ENCODE results near the gene FBXO39.

The FBXO39 gene

DNA sequence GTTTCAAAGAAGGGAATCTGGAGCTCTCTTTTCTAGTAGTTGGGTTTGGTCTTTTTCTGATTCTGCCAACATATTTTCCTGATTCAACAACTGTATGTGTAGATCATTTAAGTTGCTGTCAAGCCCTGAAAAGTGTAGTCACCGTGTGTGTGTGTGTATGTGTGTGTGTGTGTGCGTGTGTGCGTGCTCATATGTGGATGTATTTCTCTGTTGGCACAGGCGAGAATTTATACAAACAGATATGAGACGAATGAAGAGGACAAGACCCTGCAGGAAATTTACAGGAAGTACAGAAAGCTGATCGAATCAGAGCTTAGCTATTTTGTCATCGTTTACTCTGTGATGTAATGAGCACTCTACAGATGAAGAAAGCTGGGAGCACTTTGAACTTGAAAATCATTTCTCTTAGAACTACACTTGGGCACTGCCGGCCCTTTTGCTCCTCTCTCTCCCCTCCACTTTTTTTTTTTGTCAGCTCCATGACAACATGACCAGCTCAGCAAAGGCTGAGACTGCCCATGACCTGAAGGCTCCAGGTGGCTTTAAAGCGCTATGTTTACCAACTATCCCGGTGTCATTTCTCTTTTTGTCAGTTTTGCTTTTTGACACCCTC lies 11.2 kb downstream of the FBXO39 start:
- Histone ChIP-seq H3K27me3 (ENCODE audit: control insufficient read depth, insufficient read depth, low read length, poor library complexity, severe bottlenecking) (peaks cover 7% of the 10 kb centered on the region), H3K9me3 (ENCODE audit: control insufficient read depth, low read length) (no peaks in the 10 kb centered on the region), H3K27ac (ENCODE audit: insufficient read depth, low read depth, low read length, poor library complexity, severe bottlenecking) (no peak overlapping the region), H3K4me3 (ENCODE audit: insufficient read depth, low read depth, low read length) (no peak overlapping the region), H3K36me3 (ENCODE audit: control insufficient read depth, insufficient read depth, low read length) (no peaks in the 10 kb centered on the region), H3K4me1 (ENCODE audit: control insufficient read depth, insufficient read depth, low read length) (no peaks in the 10 kb centered on the region)
- WGBS, 2 experiments = 71 to 72% methylated on average over 10 of the region's 10 CpGs

DNA sequence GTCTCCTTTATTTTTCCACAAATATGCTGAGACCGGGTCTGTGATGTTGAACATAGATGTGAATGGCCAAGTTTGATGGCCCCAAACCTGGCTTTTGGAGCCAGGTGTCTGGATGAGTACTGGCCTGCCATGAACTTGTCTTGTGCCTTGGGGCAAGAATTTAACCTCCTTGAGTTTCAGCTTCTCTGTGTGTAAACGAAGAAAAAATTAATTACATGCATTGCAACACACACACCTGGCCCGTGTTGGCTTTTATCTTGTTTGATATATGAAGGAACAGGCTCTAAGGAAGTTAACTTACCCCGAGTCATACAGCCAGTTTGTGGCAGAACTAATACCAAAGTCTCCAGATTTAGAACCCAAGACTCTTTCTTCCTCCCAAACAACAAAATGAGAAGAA lies 13.1 kb downstream of the FBXO39 start:
- no peak overlapping the region for H3K27ac ChIP-seq (ENCODE audit: insufficient read depth, low read depth, low read length, poor library complexity, severe bottlenecking)
- no peaks in the 10 kb centered on the region for H3K4me1 ChIP-seq (ENCODE audit: control insufficient read depth, insufficient read depth, low read length)
- H3K27me3 ChIP-seq (ENCODE audit: control insufficient read depth, insufficient read depth, low read length, poor library complexity, severe bottlenecking) = peaks cover 4% of the 10 kb centered on the region
- no peaks in the 10 kb centered on the region for H3K36me3 ChIP-seq (ENCODE audit: control insufficient read depth, insufficient read depth, low read length)
- WGBS, 2 experiments = 88 to 92% methylated on average over 2 to 4 of the region's 4 CpGs
- H3K4me3 ChIP-seq (ENCODE audit: insufficient read depth, low read depth, low read length) = no peak overlapping the region
- no peaks in the 10 kb centered on the region for H3K9me3 ChIP-seq (ENCODE audit: control insufficient read depth, low read length)

DNA sequence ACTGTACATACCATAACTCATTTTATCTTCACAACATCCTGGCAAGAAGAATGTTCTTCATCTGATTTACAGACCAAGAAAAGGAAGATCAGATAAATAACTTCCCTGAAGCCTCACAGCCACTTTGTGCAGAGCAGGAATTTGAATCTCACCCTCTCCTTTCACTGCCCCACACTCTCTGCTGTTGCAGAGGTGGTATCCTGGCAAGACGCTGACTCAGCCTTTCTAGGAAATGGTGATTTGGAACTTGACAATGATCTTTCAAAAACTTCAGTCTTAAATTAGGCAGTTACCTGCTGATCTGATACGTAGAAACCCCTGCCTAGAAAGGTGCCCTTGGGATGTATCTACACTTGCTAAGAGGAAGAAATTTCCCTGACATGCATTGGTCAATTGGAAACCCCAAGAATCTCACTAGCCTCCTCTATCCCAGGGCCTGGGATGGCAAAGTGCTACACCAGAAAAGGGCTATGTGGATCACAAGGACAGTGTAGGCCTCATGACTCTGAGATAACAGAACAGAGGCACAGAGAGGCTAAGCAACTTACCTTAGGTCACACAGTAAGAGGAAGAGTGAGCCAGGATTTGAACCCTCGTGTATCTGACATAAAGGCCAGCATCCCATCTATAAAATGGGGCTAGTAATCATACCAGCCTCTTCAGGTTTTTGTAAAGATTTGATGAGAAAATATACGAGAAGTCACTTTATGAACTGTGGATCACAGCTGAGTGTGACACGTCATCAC lies 17.9 kb downstream of the FBXO39 start:
- no peak overlapping the region for H3K4me3 ChIP-seq (ENCODE audit: insufficient read depth, low read depth, low read length)
- no peaks in the 10 kb centered on the region for H3K4me1 ChIP-seq (ENCODE audit: control insufficient read depth, insufficient read depth, low read length)
- H3K27ac ChIP-seq (ENCODE audit: insufficient read depth, low read depth, low read length, poor library complexity, severe bottlenecking) = no peak overlapping the region
- WGBS, 2 experiments = 84% methylated on average over 5 of the region's 5 CpGs
- peaks cover 3% of the 10 kb centered on the region for H3K27me3 ChIP-seq (ENCODE audit: control insufficient read depth, insufficient read depth, low read length, poor library complexity, severe bottlenecking)
- H3K9me3 ChIP-seq (ENCODE audit: control insufficient read depth, low read length) = no peaks in the 10 kb centered on the region
- no peaks in the 10 kb centered on the region for H3K36me3 ChIP-seq (ENCODE audit: control insufficient read depth, insufficient read depth, low read length)

DNA sequence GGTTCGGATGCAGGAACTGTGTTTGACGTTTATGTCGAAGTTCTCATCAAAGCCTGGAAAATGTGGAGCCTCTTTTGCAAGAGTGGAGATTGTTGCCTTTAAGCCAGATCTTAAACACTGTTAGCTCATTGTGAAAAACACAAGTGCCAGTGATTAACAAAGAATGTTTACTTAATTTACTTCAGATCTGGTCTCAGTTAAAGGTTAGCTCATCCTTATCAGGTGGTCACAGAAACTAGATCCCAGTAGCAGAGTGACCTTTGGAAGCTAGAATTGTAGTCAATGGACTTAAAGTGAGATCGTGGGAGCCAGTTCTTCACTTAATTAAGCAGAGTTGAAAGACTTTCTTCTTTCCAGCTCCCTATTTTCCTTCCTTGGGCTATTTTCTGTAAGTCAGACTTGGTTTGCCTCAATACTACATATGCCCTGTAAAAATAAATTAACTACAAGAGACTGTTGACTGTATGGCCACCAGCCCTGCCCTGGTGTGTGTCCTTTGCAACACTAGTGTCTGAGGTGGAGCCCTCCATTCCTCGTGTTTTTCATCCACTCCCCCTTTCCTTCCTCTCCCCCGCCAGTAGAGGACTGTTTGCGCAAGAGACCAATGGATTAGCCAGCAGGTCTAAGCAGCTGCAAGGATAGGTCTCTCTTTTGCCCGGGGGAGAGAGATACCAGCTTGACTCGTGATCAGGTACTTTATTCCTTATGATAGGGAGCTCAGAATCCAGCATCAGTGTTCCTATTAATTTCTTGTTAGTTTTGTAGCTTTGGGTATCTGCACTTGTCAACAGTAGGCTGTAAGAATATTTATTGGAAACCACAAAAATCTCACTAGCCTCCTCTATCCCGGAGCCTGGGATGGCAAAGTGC lies 20.2 kb downstream of the FBXO39 start:
- no peaks in the 10 kb centered on the region for H3K36me3 ChIP-seq (ENCODE audit: control insufficient read depth, insufficient read depth, low read length)
- H3K27me3 ChIP-seq (ENCODE audit: control insufficient read depth, insufficient read depth, low read length, poor library complexity, severe bottlenecking) = peaks cover 3% of the 10 kb centered on the region
- H3K27ac ChIP-seq (ENCODE audit: insufficient read depth, low read depth, low read length, poor library complexity, severe bottlenecking) = no peak overlapping the region
- 82 to 84% methylated on average over 9 to 10 of the region's 10 CpGs for WGBS, 2 experiments
- no peak overlapping the region for H3K4me3 ChIP-seq (ENCODE audit: insufficient read depth, low read depth, low read length)
- H3K4me1 ChIP-seq (ENCODE audit: control insufficient read depth, insufficient read depth, low read length) = no peaks in the 10 kb centered on the region
- no peaks in the 10 kb centered on the region for H3K9me3 ChIP-seq (ENCODE audit: control insufficient read depth, low read length)

DNA sequence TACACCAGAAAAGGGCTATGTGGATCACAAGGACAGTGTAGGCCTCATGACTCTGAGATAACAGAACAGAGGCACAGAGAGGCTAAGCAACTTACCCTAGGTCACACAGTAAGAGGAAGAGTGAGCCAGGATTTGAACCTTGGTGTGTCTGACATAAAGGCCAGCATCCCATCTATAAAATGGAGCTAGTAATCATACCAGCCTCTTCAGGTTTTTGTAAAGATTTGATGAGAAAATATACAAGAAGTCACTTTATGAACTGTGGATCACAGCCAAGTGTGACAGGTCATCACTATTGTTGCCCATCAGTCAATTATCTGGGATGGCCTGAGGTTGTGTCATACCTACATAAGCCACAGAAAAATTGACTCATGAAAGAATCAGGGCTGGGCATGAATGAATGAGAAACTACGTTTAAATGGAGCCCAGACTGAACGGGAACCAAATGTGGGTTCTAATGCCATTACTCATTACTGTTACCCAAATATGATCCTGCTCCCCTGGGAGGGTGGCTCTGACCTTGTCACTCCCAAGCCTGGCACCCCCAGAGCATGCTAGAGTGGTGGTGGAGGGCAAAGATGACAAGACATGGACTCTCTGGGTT lies 21.0 kb downstream of the FBXO39 start:
- no peaks in the 10 kb centered on the region for H3K9me3 ChIP-seq (ENCODE audit: control insufficient read depth, low read length)
- no peak overlapping the region for H3K4me3 ChIP-seq (ENCODE audit: insufficient read depth, low read depth, low read length)
- no peaks in the 10 kb centered on the region for H3K27me3 ChIP-seq (ENCODE audit: control insufficient read depth, insufficient read depth, low read length, poor library complexity, severe bottlenecking)
- H3K4me1 ChIP-seq (ENCODE audit: control insufficient read depth, insufficient read depth, low read length) = no peaks in the 10 kb centered on the region
- no peak overlapping the region for H3K27ac ChIP-seq (ENCODE audit: insufficient read depth, low read depth, low read length, poor library complexity, severe bottlenecking)
- no peaks in the 10 kb centered on the region for H3K36me3 ChIP-seq (ENCODE audit: control insufficient read depth, insufficient read depth, low read length)
- WGBS, 2 experiments = 94 to 96% methylated on average over 2 of the region's 2 CpGs

DNA sequence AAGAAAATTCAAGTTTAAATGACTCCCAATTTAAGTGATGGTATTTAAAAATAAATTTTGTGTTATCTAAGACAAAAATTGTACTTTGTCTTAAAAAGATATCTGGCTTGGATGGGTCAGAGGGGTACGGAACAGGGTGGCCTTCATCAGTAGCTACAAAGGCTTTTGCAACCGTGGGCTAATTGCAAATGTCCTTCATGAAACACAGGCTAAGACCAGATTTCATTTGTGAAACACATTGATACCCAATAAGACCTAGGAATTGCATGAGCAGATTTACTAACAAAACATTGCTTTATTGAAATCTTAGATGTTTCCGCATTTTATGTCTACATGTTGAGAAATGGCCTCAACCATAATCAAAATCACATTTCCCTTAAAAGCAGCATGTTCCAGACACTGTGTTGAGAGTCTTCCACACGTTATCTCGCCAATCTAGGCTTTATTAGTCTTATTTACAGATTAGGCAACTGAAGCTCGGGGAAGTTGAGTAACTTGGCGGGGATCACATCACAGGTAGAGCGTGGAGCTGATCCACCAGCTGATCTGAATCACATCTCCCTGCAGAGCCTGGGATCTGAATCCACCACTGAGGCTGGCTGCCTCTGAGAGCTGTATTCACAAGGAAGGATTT lies 21.8 kb downstream of the FBXO39 start:
- Histone ChIP-seq H3K4me1 (ENCODE audit: control insufficient read depth, insufficient read depth, low read length) (no peaks in the 10 kb centered on the region), H3K36me3 (ENCODE audit: control insufficient read depth, insufficient read depth, low read length) (no peaks in the 10 kb centered on the region), H3K4me3 (ENCODE audit: insufficient read depth, low read depth, low read length) (no peak overlapping the region), H3K27ac (ENCODE audit: insufficient read depth, low read depth, low read length, poor library complexity, severe bottlenecking) (no peak overlapping the region), H3K9me3 (ENCODE audit: control insufficient read depth, low read length) (no peaks in the 10 kb centered on the region), H3K27me3 (ENCODE audit: control insufficient read depth, insufficient read depth, low read length, poor library complexity, severe bottlenecking) (no peaks in the 10 kb centered on the region)
- WGBS, 2 experiments = 94 to 95% methylated on average over 8 of the region's 8 CpGs

DNA sequence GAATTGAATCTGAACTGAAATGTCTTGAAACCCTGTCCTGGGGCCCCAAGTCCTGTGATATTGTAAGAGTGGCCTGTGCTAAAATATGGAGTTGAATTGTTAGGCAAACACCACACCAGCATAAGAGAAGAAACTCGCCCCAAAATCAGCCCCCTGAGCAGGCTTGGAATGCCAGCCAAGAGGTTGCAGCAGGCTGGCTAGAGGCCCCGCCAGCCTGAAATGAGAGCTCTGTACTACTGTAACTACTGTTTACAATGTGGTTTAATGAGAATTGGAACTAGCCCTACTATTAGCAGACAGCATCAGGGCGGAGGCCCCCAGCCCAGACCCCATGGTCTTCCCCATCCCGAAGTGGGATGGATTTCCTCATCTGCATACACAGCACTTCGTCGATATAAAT lies 23.7 kb downstream of the FBXO39 start:
- H3K27me3 ChIP-seq (ENCODE audit: control insufficient read depth, insufficient read depth, low read length, poor library complexity, severe bottlenecking) = no peaks in the 10 kb centered on the region
- H3K4me1 ChIP-seq (ENCODE audit: control insufficient read depth, insufficient read depth, low read length) = no peaks in the 10 kb centered on the region
- WGBS, 2 experiments = 78 to 79% methylated on average over 6 of the region's 6 CpGs
- H3K9me3 ChIP-seq (ENCODE audit: control insufficient read depth, low read length) = no peaks in the 10 kb centered on the region
- no peak overlapping the region for H3K27ac ChIP-seq (ENCODE audit: insufficient read depth, low read depth, low read length, poor library complexity, severe bottlenecking)
- H3K4me3 ChIP-seq (ENCODE audit: insufficient read depth, low read depth, low read length) = no peak overlapping the region
- no peaks in the 10 kb centered on the region for H3K36me3 ChIP-seq (ENCODE audit: control insufficient read depth, insufficient read depth, low read length)

DNA sequence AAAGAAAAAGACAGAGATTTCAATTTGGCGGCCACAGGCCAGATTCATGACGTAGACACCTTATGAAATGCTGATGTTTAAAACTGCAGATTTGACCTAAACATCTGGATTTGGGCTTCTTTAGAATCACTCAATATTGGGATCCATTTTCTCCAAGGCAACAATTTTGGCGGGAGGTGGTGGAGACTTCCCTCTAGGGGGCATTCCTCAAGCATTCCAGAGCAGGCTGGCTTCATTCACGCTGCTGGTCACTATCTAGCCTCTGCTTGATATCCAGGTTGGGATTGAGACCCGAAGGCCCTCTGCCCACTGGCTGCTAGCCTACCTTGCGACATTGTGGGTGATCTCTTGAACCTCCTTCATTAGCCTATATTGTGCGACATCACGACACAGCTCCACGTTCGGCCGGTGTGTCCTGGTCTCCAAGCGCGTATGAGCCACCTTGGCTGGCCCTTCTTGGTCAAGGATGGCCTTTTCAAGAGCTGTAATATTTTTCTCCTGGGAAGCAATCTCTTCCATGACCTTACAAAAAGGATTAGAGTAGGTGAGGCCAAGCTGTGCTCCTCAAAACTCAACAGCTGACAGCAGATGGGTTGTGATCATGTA lies 24.5 kb downstream of the FBXO39 start:
- no peaks in the 10 kb centered on the region for H3K36me3 ChIP-seq (ENCODE audit: control insufficient read depth, insufficient read depth, low read length)
- H3K4me1 ChIP-seq (ENCODE audit: control insufficient read depth, insufficient read depth, low read length) = no peaks in the 10 kb centered on the region
- 79 to 81% methylated on average over 13 of the region's 13 CpGs for WGBS, 2 experiments
- H3K27ac ChIP-seq (ENCODE audit: insufficient read depth, low read depth, low read length, poor library complexity, severe bottlenecking) = no peak overlapping the region
- no peak overlapping the region for H3K4me3 ChIP-seq (ENCODE audit: insufficient read depth, low read depth, low read length)
- H3K27me3 ChIP-seq (ENCODE audit: control insufficient read depth, insufficient read depth, low read length, poor library complexity, severe bottlenecking) = no peaks in the 10 kb centered on the region
- H3K9me3 ChIP-seq (ENCODE audit: control insufficient read depth, low read length) = no peaks in the 10 kb centered on the region

DNA sequence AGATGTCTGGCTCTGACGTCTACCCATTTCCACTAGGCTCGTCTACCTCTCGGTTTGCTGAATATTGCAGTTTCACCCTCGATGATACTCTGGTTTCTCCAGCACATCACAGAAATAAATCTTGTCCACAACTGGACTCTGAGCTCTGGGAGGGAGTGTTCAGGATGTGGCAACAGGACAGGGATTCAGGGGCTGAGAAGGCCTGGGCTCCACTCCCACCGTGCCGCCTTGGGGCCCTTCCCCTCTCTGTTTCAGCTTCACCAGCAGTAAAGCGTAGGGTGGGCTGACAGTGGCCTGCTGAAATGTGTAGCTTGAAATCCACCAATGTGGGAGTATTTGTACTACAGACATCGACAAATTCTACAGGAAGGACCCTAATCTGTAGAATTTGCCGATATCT lies 35.5 kb downstream of the FBXO39 start:
- Histone ChIP-seq H3K27ac (ENCODE audit: insufficient read depth, low read depth, low read length, poor library complexity, severe bottlenecking) (no peak overlapping the region), H3K4me3 (ENCODE audit: insufficient read depth, low read depth, low read length) (no peak overlapping the region), H3K4me1 (ENCODE audit: control insufficient read depth, insufficient read depth, low read length) (no peaks in the 10 kb centered on the region), H3K9me3 (ENCODE audit: control insufficient read depth, low read length) (no peaks in the 10 kb centered on the region), H3K36me3 (ENCODE audit: control insufficient read depth, insufficient read depth, low read length) (no peaks in the 10 kb centered on the region), H3K27me3 (ENCODE audit: control insufficient read depth, insufficient read depth, low read length, poor library complexity, severe bottlenecking) (no peaks in the 10 kb centered on the region)
- 89 to 92% methylated on average over 9 of the region's 9 CpGs for WGBS, 2 experiments

Measured in ectodermal cell (in vitro differentiated cells).